Cardiac ventricle fibroblast (primary cell): Measurements from ENCODE around the gene MSANTD1. TPM values are rescaled to one million over a fixed set of nuclear protein-coding genes. Genes with fewer than 3 reads are reported as not detected.

Experiments used
- total RNA-seq: library from RNA; depleted of rRNA; stranded (reverse); fragments of >200 nt; gene quantifications from 2 replicates; pipeline ENCODE4 v1.2.3, GENCODE V29; 2015

The MSANTD1 gene
- 0.29 TPM in 1 of 2 replicates, not detected in the other for total RNA-seq

DNA sequence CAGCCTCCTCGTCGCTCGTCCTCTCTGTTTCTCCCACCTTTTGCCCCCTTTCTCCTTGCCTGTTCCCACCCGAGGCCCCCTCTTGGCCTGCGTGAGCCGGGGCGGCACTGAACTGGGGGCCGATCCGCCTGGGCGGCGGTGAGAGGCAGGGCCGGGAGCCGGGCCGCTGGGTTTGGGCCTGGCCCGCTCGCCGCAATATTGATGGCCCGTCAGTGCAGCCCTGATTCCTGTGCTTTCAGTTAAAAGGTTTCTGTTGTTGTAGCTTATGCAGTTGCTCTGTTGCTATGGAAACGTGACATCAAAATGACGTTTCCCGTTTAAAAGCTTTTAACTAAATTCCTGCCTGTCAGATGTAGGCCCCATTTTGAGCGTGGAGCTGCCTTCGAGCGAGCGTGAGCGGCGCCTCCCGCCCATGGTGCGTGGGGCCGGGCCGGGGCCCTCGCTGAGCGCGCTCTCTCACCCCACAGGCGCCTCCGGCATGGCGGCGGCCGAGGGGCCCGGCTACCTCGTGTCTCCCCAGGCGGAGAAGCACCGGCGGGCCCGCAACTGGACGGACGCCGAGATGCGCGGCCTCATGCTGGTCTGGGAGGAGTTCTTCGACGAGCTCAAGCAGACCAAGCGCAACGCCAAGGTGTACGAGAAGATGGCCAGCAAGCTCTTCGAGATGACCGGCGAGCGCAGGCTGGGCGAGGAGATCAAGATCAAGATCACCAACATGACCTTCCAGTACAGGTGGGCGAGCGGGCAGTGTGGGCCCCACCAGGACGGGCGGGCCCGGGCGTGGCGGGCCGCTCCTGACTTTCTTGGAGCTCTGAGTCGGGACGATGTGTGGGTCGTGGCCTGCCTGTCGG lies at the start of gene MSANTD1:
MSANTD1 (plus strand) TSS at position 349 of the 851 bp plus-strand sequence; CDS start at position 413, 64 bp downstream.

DNA sequence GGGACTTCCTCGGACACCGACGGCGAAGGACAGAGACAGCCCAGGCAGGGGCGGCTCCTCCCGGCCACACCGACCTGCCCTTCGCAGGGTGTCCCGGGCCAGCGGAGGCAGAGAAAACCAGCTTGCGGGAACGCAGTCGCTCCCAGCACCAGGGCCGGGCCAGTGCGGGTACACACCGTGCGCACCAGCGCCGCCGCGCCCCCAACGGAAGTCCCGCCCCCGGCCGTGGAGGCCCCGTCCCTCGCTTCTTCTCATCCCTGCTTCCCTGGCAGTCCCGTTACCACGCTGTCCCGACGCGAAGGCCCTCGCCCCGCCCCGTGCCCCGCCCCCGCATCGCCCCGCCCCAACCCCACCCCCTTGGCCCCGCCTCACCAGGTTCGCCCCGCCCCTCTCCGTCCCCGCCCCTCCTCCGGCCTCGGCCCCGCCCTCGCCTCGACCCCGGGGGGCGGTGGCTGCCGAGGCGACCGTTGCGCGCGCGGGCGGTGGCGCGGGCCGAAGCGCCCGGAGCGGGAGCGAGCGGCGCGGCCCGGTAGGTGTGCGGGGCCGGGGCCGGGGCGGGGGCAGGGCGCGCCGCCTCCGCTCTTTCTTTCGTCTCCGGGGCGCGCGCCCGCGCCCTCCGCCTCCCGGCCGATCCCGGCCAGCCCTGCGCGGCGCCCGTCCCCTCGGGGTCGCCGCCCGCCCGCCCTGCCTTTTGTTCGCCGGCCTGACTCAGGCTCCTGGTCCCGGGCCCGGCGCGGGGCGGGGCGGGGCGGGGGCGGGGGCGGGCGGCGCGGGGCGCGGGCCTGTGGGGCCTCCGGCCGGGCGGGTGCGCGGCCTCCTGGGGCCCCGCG lies 43.8 kb downstream of the MSANTD1 start, which contains the start of gene RGS12:
RGS12 (plus strand) TSS at position 451 of the 830 bp plus-strand sequence. CDS start 23,150 bp downstream, outside the sequence.

Other genes with a start within 250 kb of the MSANTD1 start
- not detected in 2 replicates for gene HTT-AS, start 174.6 kb upstream of the MSANTD1 start, total RNA-seq
- gene HTT, start 174.5 kb upstream of the MSANTD1 start, total RNA-seq, result 17.5 and 20.0 TPM in 2 replicates
- gene RGS12, start 43.9 kb downstream of the MSANTD1 start, total RNA-seq, result 8.5 and 12.0 TPM in 2 replicates
- gene HGFAC, start 192.8 kb downstream of the MSANTD1 start, total RNA-seq, result 0.06 TPM in 1 of 2 replicates, not detected in the other
- not detected in 2 replicates for gene DOK7, start 214.1 kb downstream of the MSANTD1 start, total RNA-seq